Measurements from ENCODE around the gene PTOV1. TPM values are rescaled to one million over a fixed set of nuclear protein-coding genes. Genes with fewer than 3 reads are reported as not detected.

Gene PTOV1
- total and polyA plus RNA-seq, 2 of the 8 experiments (the other 6 are each of a cell fraction or from before 2014, with no cell fraction given) = 147 to 251 TPM

GRCh38 chr19:49888510-49888824 is 37.5 kb downstream of the PTOV1 start (continued):
- no peak for TF ChIP-seq CHD7 (IDR thresholded peaks at IDR 0.05; ENCODE audit: insufficient replicate concordance, low read length)

Measured in H1 (cell line).